Upper lobe of left lung (tissue), 6 donors: Measurements from ENCODE around the gene C7. TPM values are rescaled to one million over a fixed set of nuclear protein-coding genes. Genes with fewer than 3 reads are reported as not detected.

Experiments
- ATAC-seq, 2 donors: fragments of 200-7000 bp; cut with Tn5 transposase; one replicate each; pipeline ENCODE4 v1.9.1; 2022; ENCODE audit warnings: mild to moderate bottlenecking in 2 of 2, moderate library complexity in 2 of 2; ENCODE audit not compliant: low FRiP score in 2 of 2
- DNase-seq, 2 donors: peaks; one replicate each; pipeline ENCODE4 v3.0.0-alpha.2; 2019 to 2020
- H3K27ac ChIP-seq, 4 donors: fragments of 200-600 bp; sonication (generic); one replicate each; pipeline ENCODE4 v1.5.1; 2016 to 2019
- H3K27me3 ChIP-seq, 4 donors: fragments of 200-600 bp; sonication (generic); one replicate each; pipeline ENCODE4 v1.5.1; 2017 to 2019
- H3K36me3 ChIP-seq, 4 donors: fragments of 200-600 bp; sonication (generic); one replicate each; pipeline ENCODE4 v1.5.1; 2016 to 2019
- H3K4me1 ChIP-seq, 4 donors: fragments of 200-600 bp; sonication (generic); one replicate each; pipeline ENCODE4 v1.5.1; 2018 to 2019
- H3K4me3 ChIP-seq, 4 donors: fragments of 200-600 bp; sonication (generic); one replicate each; pipeline ENCODE4 v1.5.1; 2017 to 2019; ENCODE audit warnings: mild to moderate bottlenecking in 2 of 4, moderate library complexity in 1 of 4
- H3K9me3 ChIP-seq, 4 donors: fragments of 200-600 bp; sonication (generic); one replicate each; pipeline ENCODE4 v1.5.1; 2018 to 2019
- EP300 ChIP-seq, 4 donors: sonication (generic); formaldehyde crosslinking; IDR thresholded peaks; one replicate each; pipeline ENCODE4 v1.5.1; 2017; ENCODE audit warnings: antibody characterized with exemption in 4 of 4, control low read depth in 2 of 4
- POLR2A ChIP-seq, 4 donors: fragments of 450-650 bp; IDR thresholded peaks; one replicate each; pipeline ENCODE4 v1.5.1; 2016 to 2017; ENCODE audit warnings: antibody characterized with exemption in 4 of 4, mild to moderate bottlenecking in 2 of 4
- POLR2AphosphoS5 ChIP-seq, 2 donors: sonication (generic); formaldehyde crosslinking; IDR thresholded peaks; one replicate each; pipeline ENCODE4 v1.5.1; 2017; ENCODE audit warnings: antibody characterized with exemption in 2 of 2
- WGBS, 2 donors: methylation state at CpG; one replicate each; pipeline ENCODE4 v1.1.5; 2017 to 2018; 5-methylcytosine and 5-hydroxymethylcytosine counted together
- total RNA-seq, 6 donors: library from RNA; depleted of rRNA in 4 of 6; stranded (reverse); fragments of >200 nt in 4 of 6; gene quantifications; one replicate each; pipeline versions ENCODE4 v1.1.0 to v1.2.1, GENCODE V29; 2016 to 2021
- TF ChIP-seq, protein P1 (sequence below), 6 experiments: fragments of 450-650 bp in 4 of 6; fragments of 200-600 bp in 2 of 6; sonication (generic) in 2 of 6; IDR thresholded peaks; one replicate each; pipeline ENCODE4 v1.5.1; 2016 to 2019; ENCODE audit warnings: antibody characterized with exemption in 6 of 6
- donor health status: DM: no; HTN: no; CAD: no; lungs with moderate emphysema.
- donor health status: DM: no; HTN: yes; CAD: no; lungs with severe emphysema.

Gene C7
- total RNA-seq, 6 donors from 2014 or later, result 117 to 741 (median 203) TPM

DNA sequence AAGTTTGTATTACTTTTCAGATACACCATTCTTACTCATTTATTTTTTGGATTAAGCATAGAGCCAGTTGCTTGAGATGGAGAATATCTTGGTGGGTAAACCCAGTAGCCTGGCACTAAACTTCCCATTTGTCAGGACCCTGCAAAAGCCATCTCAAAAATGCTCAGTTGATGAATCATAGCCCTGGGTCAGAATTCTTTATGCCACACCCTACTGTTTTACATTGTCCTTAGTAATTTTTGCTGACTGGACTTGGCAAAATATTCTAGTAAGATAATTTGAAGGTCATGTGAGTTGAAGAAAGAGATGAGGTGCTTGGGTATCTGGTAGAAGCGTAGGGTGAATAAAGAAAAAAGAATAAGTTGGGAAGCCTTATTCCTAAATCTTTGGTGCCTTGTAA lies 50.7 kb downstream of the C7 start:
- H3K27ac ChIP-seq, result no peak overlapping the region
- ATAC-seq (no peak), DNase-seq (no peak)
- peaks cover 0 to 16% (median 0%) of the 10 kb centered on the region in 4 donors for H3K36me3 ChIP-seq
- peaks cover 0 to 8% (median 1%) of the 10 kb centered on the region in 4 donors for H3K9me3 ChIP-seq
- no peaks in the 10 kb centered on the region for H3K27me3 ChIP-seq
- H3K4me3 ChIP-seq, result no peak overlapping the region
- TF ChIP-seq POLR2A (IDR thresholded peaks at IDR 0.05) (no peak), POLR2AphosphoS5 (IDR thresholded peaks at IDR 0.05) (no peak), EP300 (IDR thresholded peaks at IDR 0.05) (no peak)
- TF ChIP-seq, protein P1, sequence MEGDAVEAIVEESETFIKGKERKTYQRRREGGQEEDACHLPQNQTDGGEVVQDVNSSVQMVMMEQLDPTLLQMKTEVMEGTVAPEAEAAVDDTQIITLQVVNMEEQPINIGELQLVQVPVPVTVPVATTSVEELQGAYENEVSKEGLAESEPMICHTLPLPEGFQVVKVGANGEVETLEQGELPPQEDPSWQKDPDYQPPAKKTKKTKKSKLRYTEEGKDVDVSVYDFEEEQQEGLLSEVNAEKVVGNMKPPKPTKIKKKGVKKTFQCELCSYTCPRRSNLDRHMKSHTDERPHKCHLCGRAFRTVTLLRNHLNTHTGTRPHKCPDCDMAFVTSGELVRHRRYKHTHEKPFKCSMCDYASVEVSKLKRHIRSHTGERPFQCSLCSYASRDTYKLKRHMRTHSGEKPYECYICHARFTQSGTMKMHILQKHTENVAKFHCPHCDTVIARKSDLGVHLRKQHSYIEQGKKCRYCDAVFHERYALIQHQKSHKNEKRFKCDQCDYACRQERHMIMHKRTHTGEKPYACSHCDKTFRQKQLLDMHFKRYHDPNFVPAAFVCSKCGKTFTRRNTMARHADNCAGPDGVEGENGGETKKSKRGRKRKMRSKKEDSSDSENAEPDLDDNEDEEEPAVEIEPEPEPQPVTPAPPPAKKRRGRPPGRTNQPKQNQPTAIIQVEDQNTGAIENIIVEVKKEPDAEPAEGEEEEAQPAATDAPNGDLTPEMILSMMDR (IDR thresholded peaks at IDR 0.05), result no peak
- H3K4me1 ChIP-seq, result no peaks in the 10 kb centered on the region
- WGBS, 2 donors, result 98 to 100% methylated on average over 1 of the region's 1 CpG

DNA sequence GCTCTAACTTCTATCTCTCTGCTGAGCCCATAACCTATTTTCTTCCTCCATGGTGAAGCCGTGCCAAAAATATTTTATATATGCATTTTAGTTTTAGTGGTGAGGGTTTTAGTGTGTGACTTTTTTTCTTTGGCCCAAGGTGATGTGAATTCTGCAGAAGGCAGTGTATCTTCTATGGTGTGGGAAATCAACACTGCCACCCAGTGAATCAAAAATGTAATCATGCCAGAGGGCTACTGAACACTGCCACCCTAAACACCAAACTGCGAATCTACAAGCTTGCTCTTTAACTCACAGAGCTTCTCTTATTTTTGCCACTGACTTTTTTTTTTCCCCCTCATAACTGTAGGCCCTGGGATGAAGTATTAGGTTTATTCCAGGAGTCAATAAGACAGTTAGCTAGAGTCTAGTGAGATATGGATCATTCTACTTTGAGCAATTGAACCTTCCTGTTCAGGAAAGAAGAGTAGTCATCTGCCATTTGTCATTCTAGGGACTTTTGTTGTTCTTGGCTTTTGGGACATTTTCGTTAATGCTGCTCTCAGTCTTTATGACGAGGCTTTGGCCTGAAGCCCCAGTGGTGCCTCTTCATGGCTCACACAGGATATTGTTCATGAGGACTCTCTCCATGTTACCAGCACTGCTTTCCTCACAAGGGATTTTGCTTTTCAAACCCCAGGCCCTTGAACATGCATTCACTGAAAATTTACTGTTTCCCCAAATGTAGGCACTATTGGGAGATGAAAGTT lies 53.1 kb downstream of the C7 start:
- H3K9me3 ChIP-seq, result peaks cover 0 to 8% (median 1%) of the 10 kb centered on the region in 4 donors
- no peak overlapping the region for H3K4me3 ChIP-seq
- H3K27ac ChIP-seq, result no peak overlapping the region
- WGBS, 2 donors, result 82 to 90% methylated on average over 4 of the region's 4 CpGs
- H3K4me1 ChIP-seq, result no peaks in the 10 kb centered on the region
- no peak for ATAC-seq
- TF ChIP-seq EP300 (IDR thresholded peaks at IDR 0.05) (no peak), POLR2AphosphoS5 (IDR thresholded peaks at IDR 0.05) (no peak), POLR2A (IDR thresholded peaks at IDR 0.05) (no peak)
- TF ChIP-seq, protein P1 (IDR thresholded peaks at IDR 0.05), result no peak
- DNase-seq, result no peak
- no peaks in the 10 kb centered on the region for H3K27me3 ChIP-seq
- H3K36me3 ChIP-seq, result peaks cover 0 to 16% (median 0%) of the 10 kb centered on the region in 4 donors

DNA sequence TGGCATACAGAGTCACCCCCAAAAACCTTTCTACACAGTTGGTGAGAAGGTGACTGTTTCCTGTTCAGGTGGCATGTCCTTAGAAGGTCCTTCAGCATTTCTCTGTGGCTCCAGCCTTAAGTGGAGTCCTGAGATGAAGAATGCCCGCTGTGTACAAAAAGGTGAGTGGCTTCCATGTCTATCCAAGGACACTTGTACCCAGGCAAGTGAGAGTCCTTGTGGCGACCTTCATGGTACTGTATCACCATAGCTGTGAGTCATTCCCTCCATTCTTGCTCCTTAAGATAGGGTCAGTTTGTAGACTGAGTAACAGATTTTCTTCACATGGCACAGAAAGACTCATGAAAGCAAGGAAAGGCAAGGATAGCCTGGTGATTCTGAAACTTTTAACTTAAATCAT lies 63.1 kb downstream of the C7 start:
- Histone ChIP-seq H3K27ac (no peak overlapping the region), H3K36me3 (no peaks in the 10 kb centered on the region), H3K4me3 (no peak overlapping the region), H3K4me1 (no peaks in the 10 kb centered on the region), H3K9me3 (no peaks in the 10 kb centered on the region), H3K27me3 (no peaks in the 10 kb centered on the region)
- ATAC-seq (peak in 1 of 2 donors; percentile 26), DNase-seq (peak in 1 of 2 donors; percentile 47)
- TF ChIP-seq POLR2AphosphoS5 (IDR thresholded peaks at IDR 0.05) (no peak), EP300 (IDR thresholded peaks at IDR 0.05) (no peak), POLR2A (IDR thresholded peaks at IDR 0.05) (no peak)
- TF ChIP-seq, protein P1 (IDR thresholded peaks at IDR 0.05), result no peak
- 56 to 89% methylated on average over 2 of the region's 2 CpGs for WGBS, 2 donors

DNA sequence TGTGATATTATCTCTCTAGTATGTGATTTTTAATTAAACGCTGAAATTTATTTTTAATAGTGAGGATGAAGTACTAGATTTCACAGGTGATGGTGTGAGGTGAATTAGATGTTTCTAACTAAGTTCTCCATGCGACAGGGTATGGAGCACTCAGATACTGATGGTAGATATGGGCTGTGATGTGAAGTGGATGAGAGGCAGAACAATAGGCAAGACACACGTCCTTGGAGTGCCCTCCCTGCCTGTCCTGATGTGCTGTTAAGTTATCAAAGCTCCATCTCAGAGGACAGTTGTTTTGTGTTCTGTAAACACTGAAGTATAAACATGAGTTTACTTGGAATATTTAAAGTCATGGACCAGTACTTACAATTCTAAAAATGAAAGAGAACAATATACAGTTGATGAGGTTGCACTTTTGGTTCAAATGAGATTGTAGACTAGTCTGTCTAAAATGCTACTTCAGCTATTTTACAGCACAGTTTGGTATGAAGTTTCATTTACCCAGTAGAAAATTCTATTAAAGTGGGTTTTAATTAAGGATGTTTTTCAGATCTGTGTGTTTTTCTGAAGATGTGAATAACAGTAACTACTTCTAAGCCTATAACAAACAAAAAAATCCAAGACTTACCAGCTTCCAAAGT lies 64.2 kb downstream of the C7 start:
- no peaks in the 10 kb centered on the region for H3K27me3 ChIP-seq
- DNase-seq (no peak), ATAC-seq (no peak)
- no peak overlapping the region for H3K27ac ChIP-seq
- WGBS, 2 donors, result 59 to 67% methylated on average over 3 of the region's 3 CpGs
- no peak overlapping the region for H3K4me3 ChIP-seq
- H3K4me1 ChIP-seq, result no peaks in the 10 kb centered on the region
- TF ChIP-seq, protein P1 (IDR thresholded peaks at IDR 0.05), result no peak
- TF ChIP-seq EP300 (IDR thresholded peaks at IDR 0.05) (no peak), POLR2AphosphoS5 (IDR thresholded peaks at IDR 0.05) (no peak)
- H3K36me3 ChIP-seq, result no peaks in the 10 kb centered on the region
- H3K9me3 ChIP-seq, result no peaks in the 10 kb centered on the region
